GM12872 (cell line): ENCODE data around the gene PSORS1C2.

Experiments used
- TF ChIP-seq, protein P1 (sequence below): IDR thresholded peaks from 3 replicates; pipeline ENCODE4 v1.5.1; 2011; ENCODE audit warnings: low read depth, mild to moderate bottlenecking, low read length, moderate library complexity; ENCODE audit not compliant: insufficient read depth

Gene PSORS1C2

DNA sequence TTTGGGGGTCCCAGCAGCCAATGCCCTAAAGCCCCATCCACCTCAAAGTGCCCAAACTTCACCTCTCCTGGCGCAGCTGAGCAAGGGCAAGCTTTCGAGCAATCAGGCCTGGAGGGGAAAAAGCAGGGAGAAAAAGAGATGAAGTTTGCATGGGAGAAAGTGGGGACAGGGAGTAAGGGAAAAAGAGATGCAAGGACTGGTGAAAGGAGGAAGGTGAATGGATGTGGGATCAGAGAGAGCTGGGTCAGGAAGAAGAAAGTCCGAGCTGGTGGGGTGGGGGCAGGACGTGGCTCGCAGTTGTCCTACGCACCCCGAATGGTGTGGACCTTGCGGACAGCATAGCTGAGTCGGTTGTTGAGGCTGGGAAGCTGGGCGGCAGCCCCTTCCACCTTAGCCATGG, 6.5 kb upstream of the PSORS1C2 start:
- TF ChIP-seq, protein P1, sequence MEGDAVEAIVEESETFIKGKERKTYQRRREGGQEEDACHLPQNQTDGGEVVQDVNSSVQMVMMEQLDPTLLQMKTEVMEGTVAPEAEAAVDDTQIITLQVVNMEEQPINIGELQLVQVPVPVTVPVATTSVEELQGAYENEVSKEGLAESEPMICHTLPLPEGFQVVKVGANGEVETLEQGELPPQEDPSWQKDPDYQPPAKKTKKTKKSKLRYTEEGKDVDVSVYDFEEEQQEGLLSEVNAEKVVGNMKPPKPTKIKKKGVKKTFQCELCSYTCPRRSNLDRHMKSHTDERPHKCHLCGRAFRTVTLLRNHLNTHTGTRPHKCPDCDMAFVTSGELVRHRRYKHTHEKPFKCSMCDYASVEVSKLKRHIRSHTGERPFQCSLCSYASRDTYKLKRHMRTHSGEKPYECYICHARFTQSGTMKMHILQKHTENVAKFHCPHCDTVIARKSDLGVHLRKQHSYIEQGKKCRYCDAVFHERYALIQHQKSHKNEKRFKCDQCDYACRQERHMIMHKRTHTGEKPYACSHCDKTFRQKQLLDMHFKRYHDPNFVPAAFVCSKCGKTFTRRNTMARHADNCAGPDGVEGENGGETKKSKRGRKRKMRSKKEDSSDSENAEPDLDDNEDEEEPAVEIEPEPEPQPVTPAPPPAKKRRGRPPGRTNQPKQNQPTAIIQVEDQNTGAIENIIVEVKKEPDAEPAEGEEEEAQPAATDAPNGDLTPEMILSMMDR: no peak

DNA sequence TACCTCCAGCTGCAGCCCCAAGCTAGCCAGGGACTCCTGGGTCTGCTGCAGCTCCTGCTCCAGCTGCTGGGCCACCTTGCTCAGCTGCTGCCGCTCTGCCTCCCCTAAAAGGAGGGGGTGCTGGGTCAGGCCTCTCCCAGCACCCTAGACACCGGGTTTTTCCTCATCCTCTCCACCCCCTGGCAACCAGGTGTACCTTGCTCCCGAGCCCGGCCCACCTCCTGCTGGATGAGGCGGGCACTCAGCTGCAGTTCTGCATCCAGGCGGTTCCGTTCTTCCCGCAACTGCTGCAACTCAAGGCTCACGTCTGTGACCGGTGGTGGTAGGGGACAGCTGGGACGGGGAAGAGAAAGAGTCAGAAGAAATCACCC, 6.1 kb upstream of the PSORS1C2 start:
- TF ChIP-seq, protein P1: no peak

DNA sequence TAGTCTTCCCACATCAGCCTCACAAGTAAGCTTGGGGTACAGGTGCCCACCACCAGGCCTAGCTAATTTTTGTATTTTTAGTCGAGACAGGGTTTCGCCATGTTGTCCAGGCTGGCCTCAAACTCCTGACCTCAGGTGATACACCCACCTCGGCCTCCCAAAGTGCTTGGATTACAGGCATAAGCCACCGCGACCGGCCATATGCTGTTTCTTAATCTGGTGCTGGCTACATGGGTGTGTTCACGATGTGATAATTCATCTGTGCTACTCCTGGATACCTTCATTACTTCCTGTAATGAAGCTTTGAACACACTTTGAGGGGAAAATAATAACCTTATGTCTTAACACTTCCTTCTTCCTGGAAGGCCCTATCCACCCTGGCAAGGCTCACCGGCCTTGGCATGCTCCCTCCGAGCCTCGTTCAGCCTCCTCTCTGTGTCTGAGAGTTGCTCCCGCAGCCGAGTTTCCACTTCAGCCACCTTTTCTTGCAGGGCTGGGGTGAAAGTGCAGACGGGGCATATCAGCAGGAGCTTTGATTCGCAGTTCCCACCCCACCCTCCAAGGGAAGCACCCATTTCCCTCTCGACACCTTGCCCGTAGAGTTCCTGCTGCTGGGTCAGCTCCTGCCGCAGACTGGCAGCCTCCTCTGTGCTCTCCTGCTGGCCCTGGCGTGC, 5.6 kb upstream of the PSORS1C2 start:
- TF ChIP-seq, protein P1: no peak

DNA sequence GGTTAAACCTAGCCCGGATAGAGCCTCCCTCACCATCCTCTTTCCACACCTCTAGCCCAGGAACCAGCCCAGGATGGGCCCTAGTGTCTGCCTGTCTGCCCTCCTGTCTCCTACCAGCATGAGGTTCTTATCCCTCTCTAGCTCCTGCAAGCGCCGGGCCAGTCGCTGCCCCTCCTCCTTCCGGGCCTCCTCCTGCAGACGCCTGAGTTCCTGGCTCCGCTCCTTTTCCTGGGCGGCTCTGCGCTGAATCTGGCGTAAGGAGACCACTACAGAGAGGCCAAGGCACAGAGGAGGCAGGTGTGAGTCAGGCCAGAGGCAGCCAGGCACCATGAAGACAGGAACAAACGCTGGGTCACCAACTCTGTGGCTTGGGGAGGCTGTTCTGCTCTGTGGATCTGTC, 4.3 kb upstream of the PSORS1C2 start:
- TF ChIP-seq, protein P1: no peak

DNA sequence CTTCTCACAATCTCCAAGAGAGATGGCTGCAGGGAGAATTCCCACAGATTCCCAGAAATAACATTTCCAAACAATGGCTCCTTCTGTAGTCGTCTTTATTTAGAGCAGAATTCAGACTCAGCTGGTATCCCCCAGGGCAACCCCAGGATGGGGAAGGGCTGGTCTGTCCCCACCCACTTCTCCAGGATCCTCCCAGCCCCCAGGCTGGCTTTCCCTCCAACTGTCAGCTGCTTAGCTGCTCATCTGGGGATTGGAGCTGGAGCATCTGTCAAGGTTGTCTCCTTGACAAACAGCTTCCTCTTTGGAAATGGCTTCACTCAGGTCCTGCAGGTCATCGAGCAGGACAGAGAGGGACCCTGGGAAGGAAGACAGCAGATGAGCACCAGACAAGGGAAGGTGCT, 3.5 kb upstream of the PSORS1C2 start:
- TF ChIP-seq, protein P1: no peak

DNA sequence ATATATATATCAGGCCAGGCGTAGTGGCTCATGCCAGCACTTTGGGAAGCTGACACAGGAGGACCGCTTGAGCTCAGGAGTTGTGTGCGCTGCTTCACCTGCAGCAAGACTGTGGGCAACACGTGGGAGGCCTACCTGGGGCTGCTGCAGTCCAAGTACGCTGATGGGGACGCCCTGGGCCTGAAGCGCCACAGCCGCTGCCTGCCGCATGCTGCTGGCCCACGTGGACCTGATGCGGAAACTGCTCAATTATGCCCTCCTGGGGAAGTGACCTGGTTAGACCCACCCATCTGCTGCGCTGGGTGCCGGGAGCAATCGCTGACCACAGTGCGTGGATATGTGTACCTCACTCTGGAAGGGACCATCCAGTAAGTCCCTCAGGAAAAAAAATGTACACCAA, 1.8 kb upstream of the PSORS1C2 start:
- TF ChIP-seq, protein P1: no peak

DNA sequence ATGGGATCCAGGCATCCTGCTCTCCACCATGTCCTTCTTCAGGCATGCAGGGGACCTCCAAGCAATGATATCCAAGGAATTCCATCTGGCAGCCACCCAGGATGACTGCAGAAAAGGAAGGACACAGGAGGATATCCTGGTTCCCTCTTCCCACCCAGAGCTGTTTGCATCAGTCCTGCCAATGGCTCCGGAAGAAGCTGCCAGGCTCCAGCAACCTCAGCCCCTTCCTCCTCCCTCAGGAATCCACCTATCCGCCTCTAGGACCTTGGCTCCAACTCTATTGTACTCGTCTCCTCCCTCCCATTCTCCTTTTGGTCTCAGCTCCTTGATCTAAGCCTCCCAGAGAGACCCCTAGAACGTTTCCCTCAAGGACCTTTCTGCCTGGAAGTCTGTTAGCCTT, 733 bp upstream of the PSORS1C2 start:
- TF ChIP-seq, protein P1: no peak
